H1 (cell line): ENCODE results near the gene MEF2C. TPM values are rescaled to one million over a fixed set of nuclear protein-coding genes. Genes with fewer than 3 reads are reported as not detected.

ENCODE experiments used
- BACH1 ChIP-seq: IDR thresholded peaks from 2 replicates; pipeline ENCODE4 v1.6.1; 2012; ENCODE audit warnings: low read length, improper control_type of control experiment
- BCL11A ChIP-seq, 2 experiments: IDR thresholded peaks; one replicate each; pipeline ENCODE4 v1.6.1; 2011; ENCODE audit warnings: low read depth in 2 of 2, low read length in 2 of 2, mild to moderate bottlenecking in 2 of 2
- CBX8 ChIP-seq: fragments of 300-800, 300-1000 bp; sonication (generic); IDR thresholded peaks from 2 replicates; pipeline ENCODE4 v1.7.1; 2016; ENCODE audit warnings: low read depth, low read length, borderline replicate concordance
- HDAC2 ChIP-seq, 2 experiments: fragments of 300-600 bp in 1 of 2; sonication (generic) in 1 of 2; IDR thresholded peaks; 2 replicates each; pipeline ENCODE4 v1.6.1; 2011 to 2012; ENCODE audit warnings: low read depth in 2 of 2, low read length in 2 of 2, mild to moderate bottlenecking in 2 of 2, moderate library complexity in 2 of 2, borderline replicate concordance in 1 of 2, inconsistent platforms in 1 of 2
- NANOG ChIP-seq: IDR thresholded peaks from 2 replicates; pipeline ENCODE4 v1.6.1; 2011; ENCODE audit warnings: low read length, low read depth, mild to moderate bottlenecking, inconsistent platforms; ENCODE audit not compliant: insufficient read depth, poor library complexity, severe bottlenecking
- PHF8 ChIP-seq: fragments of 200-600 bp; sonication (generic); conservative IDR thresholded peaks from 2 replicates; pipeline ENCODE4 v1.7.1; 2012; ENCODE audit warnings: low read depth, mild to moderate bottlenecking, inconsistent platforms, low read length, moderate library complexity
- TAF1 ChIP-seq: IDR thresholded peaks from 2 replicates; pipeline ENCODE4 v1.6.1; 2011; ENCODE audit warnings: mild to moderate bottlenecking, low read depth, low read length
- TAF7 ChIP-seq: optimal IDR thresholded peaks from 2 replicates; pipeline ENCODE3; 2011; ENCODE audit warnings: low read depth, mild to moderate bottlenecking, inconsistent platforms, low read length, moderate library complexity, borderline replicate concordance
- TBP ChIP-seq: IDR thresholded peaks from 2 replicates; pipeline ENCODE4 v1.6.1; 2011; ENCODE audit warnings: low read depth, low read length, improper control_type of control experiment
- TEAD4 ChIP-seq: IDR thresholded peaks from 2 replicates; pipeline ENCODE4 v1.6.1; 2012; ENCODE audit warnings: low read depth, low read length, inconsistent platforms, mixed read lengths
- polyA plus RNA-seq, 7 experiments: library from polyadenylated mRNA; depleted of rRNA in 3 of 7; stranded (reverse) in 5 of 7; unstranded in 2 of 7; fragments of >200 nt in 5 of 7; fragments of 200-250 nt in 2 of 7; gene quantifications; 1 replicate in 5 of 7; 2 replicates in 1 of 7; 4 replicates in 1 of 7; pipeline versions ENCODE4 v1.2.1 to v1.2.3, GENCODE V29; 2011 to 2013; ENCODE audit warnings: missing spikeins in 2 of 7, mixed read lengths in 2 of 7
- total RNA-seq: library from RNA; stranded (reverse); fragmentation: NEBNext Ultra II Directional; extraction: Animal tissue kit (Norgen Biotek cat#: 25700); gene quantifications from 2 replicates; pipeline ENCODE4 v1.2.1, GENCODE V29; 2021

Gene MEF2C
- total and polyA plus RNA-seq, 2 of the 8 experiments (the other 6 are each of a cell fraction or from before 2014, with no cell fraction given): 0.59 to 0.99 TPM

DNA sequence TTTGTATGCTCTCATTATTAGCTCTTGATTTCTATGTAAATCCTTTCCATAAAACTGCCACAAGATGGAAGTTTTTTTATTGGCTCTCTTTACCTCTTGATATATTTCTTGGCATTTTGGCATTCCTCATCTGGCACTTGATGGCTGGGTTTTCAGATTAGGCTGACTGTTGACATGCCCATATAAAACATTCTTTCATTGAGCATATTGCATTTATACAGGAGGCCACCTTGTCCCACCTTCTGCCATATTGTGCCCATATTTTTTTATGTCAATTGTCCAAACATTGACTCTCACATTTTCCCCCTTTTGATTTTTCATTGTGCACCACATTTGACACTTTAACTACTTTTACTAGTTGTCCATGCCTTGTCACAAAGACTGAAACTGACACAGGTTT, 182.9 kb downstream of the MEF2C start (continued):
- no peak for TF ChIP-seq TBP
- TF ChIP-seq CBX8: no peak
- TF ChIP-seq BACH1: no peak
- TF ChIP-seq NANOG: no peak
- no peak for TF ChIP-seq TEAD4
- TF ChIP-seq TAF1: no peak
- no peak for TF ChIP-seq PHF8
- no peak for TF ChIP-seq BCL11A (IDR thresholded peaks at IDR 0.05; ENCODE audit: low read depth in 2 of 2, low read length in 2 of 2)
- no peak for TF ChIP-seq HDAC2 (IDR thresholded peaks at IDR 0.05; ENCODE audit: borderline replicate concordance in 1 of 2, low read depth in 2 of 2, low read length in 2 of 2)
- TF ChIP-seq TAF7: no peak
